ENCODE data around the gene PRR36.

PRR36 gene

DNA sequence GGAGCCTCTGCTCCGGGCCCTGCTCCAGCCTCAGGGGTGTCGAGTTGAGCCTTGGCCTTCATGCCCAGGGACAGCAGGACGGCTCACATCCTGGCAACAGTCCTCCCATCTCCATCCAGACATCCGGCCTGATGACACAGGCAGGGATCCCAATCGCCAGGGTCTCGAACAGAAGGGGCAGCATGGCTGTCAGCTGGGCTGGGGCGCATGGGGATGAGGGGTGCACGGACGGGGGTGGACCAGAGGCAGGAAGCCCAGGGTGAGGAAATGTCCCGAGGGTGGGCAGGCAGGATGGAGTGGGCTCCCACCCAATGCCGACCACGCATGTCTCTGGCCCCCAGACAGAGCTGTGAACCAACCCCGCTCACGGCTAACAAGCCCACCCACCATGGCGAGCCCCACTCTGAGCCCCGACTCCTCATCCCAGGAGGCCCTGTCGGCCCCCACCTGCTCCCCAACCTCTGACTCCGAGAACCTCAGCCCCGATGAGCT lies 28.0 kb downstream of the PRR36 start:
- DNase-seq (ENCODE audit: low read depth in 2 of 2): no peak

DNA sequence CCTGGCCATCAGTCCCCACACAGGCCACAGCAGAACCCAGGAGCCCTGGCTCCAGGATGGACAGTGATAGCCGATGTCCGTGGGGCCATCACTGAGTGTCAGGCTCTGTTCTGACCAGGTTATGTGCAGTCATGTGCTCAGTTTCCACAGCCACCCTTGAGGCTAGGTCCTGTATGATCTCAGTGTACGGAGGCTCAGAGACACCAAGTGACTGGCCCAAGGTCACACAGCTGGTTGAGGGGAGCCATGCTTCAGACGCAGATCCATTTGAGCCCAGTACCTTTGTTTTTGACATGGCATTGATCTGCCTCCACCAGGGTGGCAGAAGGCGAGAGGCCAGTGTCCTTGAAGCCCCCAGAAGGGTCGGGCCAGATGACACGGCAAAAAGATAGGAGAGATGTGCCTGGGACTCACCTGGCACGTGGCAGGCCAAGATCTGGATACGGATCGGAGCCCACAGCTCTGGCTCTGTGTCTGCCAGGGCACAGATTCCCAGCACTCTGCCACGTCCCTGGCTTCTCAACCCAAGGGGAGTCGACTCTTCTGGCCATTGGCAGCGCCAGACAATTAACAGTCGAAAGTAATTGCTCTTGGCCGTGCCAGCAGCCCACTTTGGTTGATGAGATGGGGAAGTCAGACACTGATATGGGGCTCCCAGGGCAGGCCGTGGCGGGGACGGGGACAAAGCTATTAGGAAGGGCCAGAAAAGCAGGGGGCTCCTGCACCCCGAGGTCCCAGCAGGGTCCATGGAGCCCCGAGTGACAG lies 28.6 kb downstream of the PRR36 start:
- no peak for DNase-seq (ENCODE audit: low read depth in 2 of 2)

DNA sequence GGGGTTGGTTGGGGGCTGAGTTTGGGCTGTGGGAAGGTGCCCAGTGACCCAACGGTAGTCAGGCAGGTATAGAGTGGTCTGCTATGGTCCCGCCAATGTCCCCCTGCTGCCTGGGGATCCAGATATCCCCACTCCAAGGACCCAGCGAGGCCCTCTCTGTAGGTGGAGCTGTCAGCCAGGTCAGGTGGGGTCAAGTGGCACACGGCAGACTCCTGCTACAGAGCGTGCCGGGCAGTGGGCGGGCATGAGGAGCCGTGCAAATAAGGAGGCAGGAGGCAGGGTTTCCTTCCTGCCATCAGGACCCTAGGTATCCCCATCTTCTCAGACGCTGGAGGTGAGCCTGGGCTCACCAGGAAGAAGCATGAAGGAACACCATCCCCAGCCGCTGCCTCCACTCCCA lies 29.2 kb downstream of the PRR36 start:
- no peak for DNase-seq (ENCODE audit: low read depth in 2 of 2)

GRCh38 chr19:7844405-7844804 lies 29.8 kb downstream of the PRR36 start:
- no peak for DNase-seq (ENCODE audit: low read depth in 2 of 2)

DNA sequence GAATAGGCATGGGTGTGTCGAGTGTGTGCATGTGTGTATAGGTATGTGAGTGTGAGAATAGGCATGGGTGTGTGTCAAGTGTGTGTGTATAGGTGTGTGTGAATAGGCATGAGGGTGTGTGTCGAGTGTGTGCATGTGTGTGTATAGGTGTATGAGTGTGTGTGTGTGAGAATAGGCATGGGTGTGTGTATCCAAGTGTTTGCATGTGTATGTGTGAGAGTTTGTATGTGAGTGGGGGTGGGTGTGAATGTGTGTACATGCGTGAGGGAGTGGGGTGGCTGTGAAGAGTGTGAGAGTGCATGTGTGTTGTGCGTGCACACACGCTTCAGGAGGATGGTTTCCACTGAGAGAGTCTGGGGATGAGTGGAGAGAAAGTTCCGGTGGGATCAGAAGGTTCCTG lies 30.7 kb downstream of the PRR36 start:
- no peak for DNase-seq (ENCODE audit: low read depth in 2 of 2)

- DNase-seq (ENCODE audit: low read depth in 2 of 2): no peak
Observed at GRCh38 chr19:7842661-7843294, 31.4 kb downstream of the PRR36 start.

- DNase-seq (ENCODE audit: low read depth in 2 of 2): no peak
Observed at GRCh38 chr19:7841751-7842660, 32.2 kb downstream of the PRR36 start.

- DNase-seq (ENCODE audit: low read depth in 2 of 2): no peak
Observed at GRCh38 chr19:7840629-7841028, 33.6 kb downstream of the PRR36 start.

DNA sequence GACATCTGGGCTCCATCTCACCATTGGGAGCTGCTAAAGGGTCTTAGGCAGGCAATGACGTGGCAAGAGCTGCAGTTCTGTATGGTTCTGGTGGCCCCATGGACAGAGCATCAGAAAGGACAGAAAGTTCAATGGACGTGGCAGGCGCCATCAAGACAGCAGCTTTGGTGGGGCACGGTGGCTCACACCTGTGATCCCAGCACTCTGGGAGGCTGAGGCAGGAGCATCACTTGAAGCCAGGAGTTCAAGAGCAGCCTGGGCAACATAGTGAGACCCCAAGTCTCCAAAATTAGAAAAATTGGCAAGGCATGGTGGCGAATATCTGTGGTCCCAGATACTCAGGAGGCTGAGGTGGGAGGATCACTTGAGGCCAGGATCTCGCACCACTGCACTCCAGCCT lies 34.7 kb downstream of the PRR36 start:
- DNase-seq (ENCODE audit: low read depth in 2 of 2): no peak

DNA sequence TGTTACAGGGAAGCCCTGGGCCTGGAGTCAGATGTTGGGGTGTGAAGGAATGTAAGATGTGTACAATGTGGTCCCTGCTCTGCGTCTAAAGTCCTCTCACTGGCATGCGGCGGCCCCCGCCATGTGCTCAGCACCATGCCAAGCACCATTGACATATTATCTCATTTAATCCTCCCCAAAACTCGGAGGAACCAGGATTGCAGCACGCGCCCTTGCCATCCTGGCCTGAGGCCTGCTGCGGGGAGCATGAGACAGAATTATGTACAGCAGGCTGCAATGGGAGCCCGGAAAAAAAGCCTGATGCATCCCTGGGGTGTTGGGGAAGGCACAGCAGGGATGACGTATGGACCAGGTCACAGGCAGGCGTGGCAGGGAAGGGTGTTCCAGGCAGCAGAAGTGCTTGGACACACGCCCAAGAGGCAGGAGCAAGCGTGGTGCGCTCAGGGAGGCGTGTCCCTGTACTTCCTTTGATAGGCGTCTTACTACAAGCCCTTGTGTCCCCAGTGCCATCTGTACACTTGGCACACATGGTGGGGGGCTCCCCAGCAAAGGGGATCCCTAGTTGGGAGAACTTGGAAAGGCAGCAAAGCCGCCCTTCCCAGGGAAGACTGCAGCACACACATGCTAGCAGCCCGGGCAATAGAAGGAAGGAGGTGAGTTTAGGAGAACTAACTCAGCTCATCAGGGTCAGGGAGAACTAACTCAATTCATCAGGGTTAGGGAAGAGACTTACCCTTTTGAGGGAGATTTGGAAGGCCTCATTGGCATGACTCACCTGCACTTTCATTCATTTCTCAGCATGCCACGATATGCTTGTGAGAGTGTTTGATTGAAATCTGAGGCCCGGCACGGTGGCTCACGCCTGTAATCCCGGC lies 40.7 kb downstream of the PRR36 start:
- DNase-seq (ENCODE audit: low read depth in 2 of 2): no peak

GRCh38 chr19:7832781-7833180 lies 41.4 kb downstream of the PRR36 start:
- DNase-seq (ENCODE audit: low read depth in 2 of 2): no peak

DNA sequence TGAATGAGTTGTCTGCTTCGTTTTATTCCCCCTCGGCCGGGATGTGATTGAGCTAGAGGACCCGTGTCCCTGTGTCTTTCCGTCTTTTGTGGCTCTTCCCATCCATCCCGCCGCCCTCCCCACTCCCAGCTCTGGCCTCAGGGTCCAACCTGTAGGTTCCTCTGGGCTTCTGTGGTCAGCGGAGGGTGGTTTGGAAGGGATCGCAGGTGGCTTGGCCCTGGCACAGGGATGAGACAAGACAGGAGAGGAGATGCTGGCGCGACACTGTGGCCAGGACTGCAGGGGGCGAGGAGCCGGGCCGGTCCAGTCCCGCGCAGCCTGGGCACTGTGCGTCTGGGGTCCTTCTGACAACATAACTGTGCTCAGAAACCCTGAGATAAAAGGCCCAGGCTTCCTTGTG lies 42.2 kb downstream of the PRR36 start:
- no peak for DNase-seq (ENCODE audit: low read depth in 2 of 2)

- DNase-seq (ENCODE audit: low read depth in 2 of 2): no peak
Observed at GRCh38 chr19:7831452-7831851, 42.7 kb downstream of the PRR36 start.

- no peak for DNase-seq (ENCODE audit: low read depth in 2 of 2)
Observed at GRCh38 chr19:7830823-7831222, 43.4 kb downstream of the PRR36 start.

- no peak for DNase-seq (ENCODE audit: low read depth in 2 of 2)
Observed at GRCh38 chr19:7830272-7830771, 43.9 kb downstream of the PRR36 start.

- DNase-seq (ENCODE audit: low read depth in 2 of 2): peak; percentile 99
Observed at GRCh38 chr19:7829561-7830271, 44.5 kb downstream of the PRR36 start, which contains the start of gene EVI5L. Gene EVI5L (plus strand): TSS chr19:7830218. CDS start chr19:7846543, 16,325 bp downstream.

- DNase-seq (ENCODE audit: low read depth in 2 of 2): no peak
Observed at GRCh38 chr19:7829166-7829520, 45.0 kb downstream of the PRR36 start.

DNA sequence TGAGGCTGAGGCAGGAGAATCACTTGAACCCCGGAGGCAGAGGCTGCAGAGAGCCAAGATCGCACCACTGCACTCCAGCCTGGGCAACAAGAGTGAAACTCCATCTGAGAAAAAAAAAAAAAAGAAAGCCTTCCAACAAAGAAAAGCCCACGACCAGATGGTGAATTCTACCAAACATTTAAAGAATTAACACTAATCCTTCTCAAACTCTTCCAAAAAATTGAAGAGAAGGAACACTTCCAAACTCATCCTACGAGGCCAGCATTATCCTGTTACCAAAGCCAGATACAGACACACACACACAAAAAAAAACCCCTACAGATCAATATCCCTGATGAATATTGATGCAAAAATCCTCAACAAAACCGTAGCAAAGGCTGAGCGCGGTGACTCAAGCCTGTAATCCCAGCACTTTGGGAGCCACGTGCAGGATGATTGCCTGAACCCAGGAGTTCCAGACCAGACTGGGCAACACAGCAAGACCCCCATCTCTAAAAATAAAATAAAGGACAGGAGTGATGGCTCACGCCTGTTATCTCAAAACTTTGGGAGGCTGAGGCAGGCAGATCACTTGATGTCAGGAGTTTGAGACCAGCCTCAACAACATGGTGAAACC lies 50.4 kb downstream of the PRR36 start:
- DNase-seq (ENCODE audit: low read depth in 2 of 2): no peak

DNA sequence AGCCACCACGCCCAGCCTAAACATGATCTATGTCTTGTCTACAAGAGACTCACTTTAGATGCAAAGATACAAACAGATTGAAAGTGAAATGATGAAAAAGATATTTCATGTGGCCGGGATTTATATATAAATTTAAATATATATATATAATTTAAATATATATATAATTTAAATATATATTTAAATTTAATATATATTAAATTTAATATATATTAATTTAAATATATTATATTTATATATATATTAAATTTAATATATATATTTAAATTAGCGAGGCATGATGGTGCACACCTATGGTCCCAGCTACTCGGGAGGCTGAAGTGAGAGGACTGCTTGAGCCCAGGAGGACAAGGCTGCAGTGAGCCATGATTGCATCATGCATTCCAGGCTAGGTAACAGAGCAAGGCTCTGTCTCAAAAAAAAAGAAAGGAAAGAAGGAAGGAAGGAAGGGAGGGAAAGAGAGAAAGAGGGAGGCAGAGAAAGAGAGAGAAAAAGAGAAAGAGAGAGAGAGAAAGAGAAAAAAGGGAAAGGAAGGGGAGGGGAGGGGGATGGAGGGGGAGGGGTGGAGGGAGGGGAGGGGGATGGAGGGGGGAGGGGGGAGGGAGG lies 51.2 kb downstream of the PRR36 start:
- DNase-seq (ENCODE audit: low read depth in 2 of 2): no peak

DNA sequence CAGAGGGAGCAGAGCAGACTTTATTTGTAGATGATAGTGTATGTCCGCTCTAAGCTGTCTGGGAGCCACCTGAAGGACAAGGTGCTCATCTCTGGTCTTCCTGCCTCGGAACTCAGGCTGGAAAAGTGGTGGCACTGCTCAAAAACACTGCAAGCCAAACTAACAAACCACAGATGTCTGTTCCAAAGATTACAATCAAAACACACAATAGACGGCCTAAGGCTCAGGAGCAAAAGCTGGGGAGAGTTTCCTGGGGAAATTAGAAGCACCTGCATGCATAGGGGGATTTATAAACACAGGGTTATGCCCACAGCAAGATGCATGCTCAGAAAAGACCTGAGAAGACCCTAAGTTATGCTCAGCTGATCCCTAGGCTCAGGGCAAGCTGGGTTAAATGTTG lies 53.6 kb downstream of the PRR36 start:
- DNase-seq (ENCODE audit: low read depth in 2 of 2): no peak
